ENCODE data around the gene DNAJB8. TPM values are rescaled to one million over a fixed set of nuclear protein-coding genes. Genes with fewer than 3 reads are reported as not detected.

DNAJB8 gene
- not detected in 2 replicates for total RNA-seq

DNA sequence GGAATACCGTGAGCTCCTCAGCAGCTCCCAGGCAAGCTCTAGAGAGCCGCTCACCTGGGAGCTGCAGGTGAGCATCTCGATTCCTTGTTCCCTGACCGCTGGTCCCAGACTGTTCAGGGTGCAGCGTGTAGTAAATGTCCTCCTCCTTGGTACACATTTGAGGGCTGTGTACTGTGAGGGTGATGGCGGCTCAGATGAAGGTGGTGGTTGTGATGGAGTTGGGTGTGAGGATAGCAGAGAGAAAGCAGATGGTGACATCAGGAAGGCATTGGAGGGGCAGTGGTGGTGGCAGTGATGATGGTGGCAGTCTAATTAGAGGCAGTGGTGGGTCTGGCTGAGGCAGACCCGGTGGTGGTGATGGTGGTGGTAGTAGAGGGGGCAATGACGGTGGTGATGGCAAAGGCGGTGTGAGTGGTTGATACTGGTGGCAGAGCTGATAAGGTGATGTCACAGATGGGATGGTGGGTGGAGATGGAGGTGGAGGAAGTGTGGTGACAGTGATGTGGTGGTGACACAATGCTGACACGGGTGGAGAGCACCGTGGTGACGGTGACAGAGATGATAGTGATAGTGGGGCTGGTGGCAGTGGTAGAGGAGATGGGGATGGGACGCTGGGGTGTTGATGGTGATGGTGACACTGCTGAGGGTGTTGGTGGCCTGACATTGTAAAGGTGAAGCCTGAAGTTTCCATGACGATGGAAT lies at the start of gene DNAJB8:
DNAJB8 (minus strand) TSS at position 51 of the 702 bp plus-strand sequence. CDS start 3,645 bp downstream, outside the sequence.

GRCh38 chr3:128492671-128493569 lies 26.2 kb upstream of the DNAJB8 start, which contains the start of gene GATA2:
GATA2 (minus strand) TSS chr3:128493201; CDS start chr3:128487031, 6,170 bp downstream.

Other genes starting within 250 kb of the DNAJB8 start
- 1.5 and 4.4 TPM in 2 replicates for gene GATA2, start 26.3 kb upstream of the DNAJB8 start, total RNA-seq
- gene RPN1, start 183.9 kb upstream of the DNAJB8 start, total RNA-seq, result 241 and 333 TPM in 2 replicates